Loucy (cell line): ENCODE measurements around the gene DOK7.

Experiments used
- H2AFZ ChIP-seq: fragments of 200-600 bp; sonication (generic); 2 replicates; pipeline ENCODE4 v1.6.0; 2016; ENCODE audit warnings: antibody characterized with exemption, mild to moderate bottlenecking, low read length, moderate library complexity
- H3F3A ChIP-seq: fragments of 200-600 bp; 2 replicates; pipeline ENCODE4 v1.6.0; 2016; ENCODE audit warnings: antibody characterized with exemption, low read depth, mild to moderate bottlenecking
- H3K27me3 ChIP-seq: fragments of 200-600 bp; sonication (generic); 2 replicates; pipeline ENCODE4 v1.6.1; 2014; ENCODE audit warnings: low read length, mild to moderate bottlenecking; ENCODE audit not compliant: insufficient read depth, poor library complexity, severe bottlenecking
- H3K36me3 ChIP-seq: fragments of 200-600 bp; sonication (generic); 2 replicates; pipeline ENCODE4 v1.6.1; 2016; ENCODE audit warnings: low read length; ENCODE audit not compliant: insufficient read depth
- H3K4me1 ChIP-seq: fragments of 200-600 bp; sonication (generic); 2 replicates; pipeline ENCODE4 v1.5.1; 2014; ENCODE audit warnings: low read length, mild to moderate bottlenecking; ENCODE audit not compliant: insufficient read depth, poor library complexity, severe bottlenecking
- H3K4me2 ChIP-seq: fragments of 200-600 bp; sonication (generic); 2 replicates; pipeline ENCODE4 v1.6.0; 2014; ENCODE audit warnings: antibody characterized with exemption, low read length, low read depth, mild to moderate bottlenecking; ENCODE audit not compliant: poor library complexity, severe bottlenecking
- H3K4me3 ChIP-seq: fragments of 200-600 bp; sonication (generic); 2 replicates; pipeline ENCODE4 v1.5.1; 2014; ENCODE audit warnings: low read length, mild to moderate bottlenecking, mixed read lengths; ENCODE audit not compliant: poor library complexity, severe bottlenecking
- H3K79me2 ChIP-seq: fragments of 200-600 bp; sonication (generic); 2 replicates; pipeline ENCODE4 v1.6.1; 2014; ENCODE audit warnings: low read length; ENCODE audit not compliant: insufficient read depth
- H3K9ac ChIP-seq: fragments of 200-600 bp; sonication (generic); 2 replicates; pipeline ENCODE4 v1.6.0; 2014; ENCODE audit warnings: mild to moderate bottlenecking, low read depth, low read length, moderate library complexity; ENCODE audit not compliant: poor library complexity, severe bottlenecking
- H3K9me2 ChIP-seq: fragments of 200-600 bp; sonication (generic); replicated peaks from 2 replicates; pipeline ENCODE4 v1.6.1; 2016; ENCODE audit warnings: low read depth, low read length, mixed read lengths
- H3K9me3 ChIP-seq: fragments of 200-600 bp; sonication (generic); 2 replicates; pipeline ENCODE4 v1.6.1; 2014; ENCODE audit warnings: mild to moderate bottlenecking, antibody characterized with exemption, low read length, low read depth; ENCODE audit not compliant: insufficient read depth
- H4K20me1 ChIP-seq: fragments of 200-600 bp; sonication (generic); 2 replicates; pipeline ENCODE4 v1.6.0; 2014; ENCODE audit warnings: antibody characterized with exemption, low read length, mild to moderate bottlenecking; ENCODE audit not compliant: insufficient read depth, poor library complexity, severe bottlenecking
- CTCF ChIP-seq: fragments of 200-600 bp; sonication (generic); conservative IDR thresholded peaks from 2 replicates; pipeline ENCODE4 v1.5.1; 2014; ENCODE audit warnings: mild to moderate bottlenecking, antibody characterized with exemption, low read length
- EZH2phosphoT487 ChIP-seq: fragments of 200-600 bp; IDR thresholded peaks from 2 replicates; pipeline ENCODE4 v1.6.1; 2018; ENCODE audit warnings: antibody characterized with exemption, mild to moderate bottlenecking, moderate library complexity, borderline replicate concordance

Gene DOK7

DNA sequence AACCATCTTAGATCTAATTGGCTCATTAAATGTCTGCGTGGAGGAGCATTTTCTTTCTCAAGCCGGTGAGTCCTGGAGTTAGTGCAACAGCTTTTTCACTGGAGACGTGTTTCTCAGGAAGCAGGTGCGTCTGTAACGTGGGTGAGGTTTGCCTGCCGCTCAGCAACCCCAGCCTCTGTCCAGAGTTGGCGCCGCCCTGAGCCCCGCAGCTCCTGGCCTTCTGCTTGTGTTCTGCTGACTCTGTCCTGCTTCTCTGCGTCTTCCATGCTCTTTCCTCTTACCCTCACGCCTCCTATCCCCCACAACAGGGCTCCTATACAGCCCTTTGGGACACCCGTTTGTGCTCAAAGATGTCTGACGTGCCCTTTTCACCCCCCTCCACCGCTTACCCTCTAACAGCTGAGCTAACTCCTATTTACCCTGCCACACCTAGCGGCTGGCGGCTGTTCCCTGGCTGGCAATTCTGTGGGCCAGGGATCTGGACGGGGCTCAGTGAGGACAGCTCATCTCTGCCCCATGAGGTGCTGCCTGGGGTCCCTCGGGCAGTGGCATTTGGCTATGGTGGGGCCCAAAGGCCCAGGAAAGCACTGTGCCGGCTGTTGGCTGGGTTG lies 18.8 kb downstream of the DOK7 start:
- Histone ChIP-seq H4K20me1 (no peaks in the 10 kb centered on the region), H3K9me2 (no peaks in the 10 kb centered on the region), H3K9me3 (no peaks in the 10 kb centered on the region), H3K27me3 (no peaks in the 10 kb centered on the region), H3K4me1 (no peaks in the 10 kb centered on the region), H3K9ac (no peak overlapping the region), H2AFZ (no peak overlapping the region), H3K4me3 (no peak overlapping the region), H3K36me3 (no peaks in the 10 kb centered on the region), H3K79me2 (no peaks in the 10 kb centered on the region), H3F3A (no peaks in the 10 kb centered on the region), H3K4me2 (no peak overlapping the region)
- no peak for TF ChIP-seq CTCF
- TF ChIP-seq EZH2phosphoT487, result no peak

GRCh38 chr4:3482707-3483106 lies 19.6 kb downstream of the DOK7 start:
- no peak overlapping the region for H3K4me2 ChIP-seq
- H4K20me1 ChIP-seq, result no peaks in the 10 kb centered on the region
- H3K27me3 ChIP-seq, result no peaks in the 10 kb centered on the region
- no peaks in the 10 kb centered on the region for H3K79me2 ChIP-seq
- no peaks in the 10 kb centered on the region for H3K9me2 ChIP-seq
- H3K4me3 ChIP-seq, result no peak overlapping the region
- H3K9ac ChIP-seq, result no peak overlapping the region
- H3K9me3 ChIP-seq, result no peaks in the 10 kb centered on the region
- no peak overlapping the region for H2AFZ ChIP-seq
- no peak for TF ChIP-seq EZH2phosphoT487
- no peaks in the 10 kb centered on the region for H3F3A ChIP-seq
- no peaks in the 10 kb centered on the region for H3K4me1 ChIP-seq
- no peaks in the 10 kb centered on the region for H3K36me3 ChIP-seq

- H4K20me1 ChIP-seq, result no peaks in the 10 kb centered on the region
- no peak overlapping the region for H2AFZ ChIP-seq
- no peaks in the 10 kb centered on the region for H3K27me3 ChIP-seq
- no peak overlapping the region for H3K4me3 ChIP-seq
- H3K79me2 ChIP-seq, result no peaks in the 10 kb centered on the region
- no peaks in the 10 kb centered on the region for H3K36me3 ChIP-seq
- H3K4me2 ChIP-seq, result no peak overlapping the region
- H3K4me1 ChIP-seq, result no peaks in the 10 kb centered on the region
- H3K9ac ChIP-seq, result no peak overlapping the region
- no peak for TF ChIP-seq CTCF
- no peak for TF ChIP-seq EZH2phosphoT487
- no peaks in the 10 kb centered on the region for H3F3A ChIP-seq
- H3K9me2 ChIP-seq, result no peaks in the 10 kb centered on the region
- H3K9me3 ChIP-seq, result no peaks in the 10 kb centered on the region
Observed at GRCh38 chr4:3483471-3483921, 20.4 kb downstream of the DOK7 start.
